ENCODE data around the gene USP36.

GRCh38 chr17:78885956-78886355, 45.3 kb upstream of the USP36 start:
- TF ChIP-seq, protein P1, sequence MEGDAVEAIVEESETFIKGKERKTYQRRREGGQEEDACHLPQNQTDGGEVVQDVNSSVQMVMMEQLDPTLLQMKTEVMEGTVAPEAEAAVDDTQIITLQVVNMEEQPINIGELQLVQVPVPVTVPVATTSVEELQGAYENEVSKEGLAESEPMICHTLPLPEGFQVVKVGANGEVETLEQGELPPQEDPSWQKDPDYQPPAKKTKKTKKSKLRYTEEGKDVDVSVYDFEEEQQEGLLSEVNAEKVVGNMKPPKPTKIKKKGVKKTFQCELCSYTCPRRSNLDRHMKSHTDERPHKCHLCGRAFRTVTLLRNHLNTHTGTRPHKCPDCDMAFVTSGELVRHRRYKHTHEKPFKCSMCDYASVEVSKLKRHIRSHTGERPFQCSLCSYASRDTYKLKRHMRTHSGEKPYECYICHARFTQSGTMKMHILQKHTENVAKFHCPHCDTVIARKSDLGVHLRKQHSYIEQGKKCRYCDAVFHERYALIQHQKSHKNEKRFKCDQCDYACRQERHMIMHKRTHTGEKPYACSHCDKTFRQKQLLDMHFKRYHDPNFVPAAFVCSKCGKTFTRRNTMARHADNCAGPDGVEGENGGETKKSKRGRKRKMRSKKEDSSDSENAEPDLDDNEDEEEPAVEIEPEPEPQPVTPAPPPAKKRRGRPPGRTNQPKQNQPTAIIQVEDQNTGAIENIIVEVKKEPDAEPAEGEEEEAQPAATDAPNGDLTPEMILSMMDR (IDR thresholded peaks at IDR 0.05; ENCODE audit: low read depth, low read length, poor library complexity, severe bottlenecking) = no peak
- TF ChIP-seq EZH2phosphoT487 (IDR thresholded peaks at IDR 0.05; ENCODE audit: borderline replicate concordance, low read length) = no peak
